Measurements from ENCODE around the gene SLC22A1.

GRCh38 chr6:160146454-160147145 lies 25.0 kb downstream of the SLC22A1 start:
- TF ChIP-seq POLR2A (IDR thresholded peaks at IDR 0.05; ENCODE audit: borderline replicate concordance, extremely low read depth, insufficient read depth, insufficient read length) = no peak
- TF ChIP-seq, protein P1, sequence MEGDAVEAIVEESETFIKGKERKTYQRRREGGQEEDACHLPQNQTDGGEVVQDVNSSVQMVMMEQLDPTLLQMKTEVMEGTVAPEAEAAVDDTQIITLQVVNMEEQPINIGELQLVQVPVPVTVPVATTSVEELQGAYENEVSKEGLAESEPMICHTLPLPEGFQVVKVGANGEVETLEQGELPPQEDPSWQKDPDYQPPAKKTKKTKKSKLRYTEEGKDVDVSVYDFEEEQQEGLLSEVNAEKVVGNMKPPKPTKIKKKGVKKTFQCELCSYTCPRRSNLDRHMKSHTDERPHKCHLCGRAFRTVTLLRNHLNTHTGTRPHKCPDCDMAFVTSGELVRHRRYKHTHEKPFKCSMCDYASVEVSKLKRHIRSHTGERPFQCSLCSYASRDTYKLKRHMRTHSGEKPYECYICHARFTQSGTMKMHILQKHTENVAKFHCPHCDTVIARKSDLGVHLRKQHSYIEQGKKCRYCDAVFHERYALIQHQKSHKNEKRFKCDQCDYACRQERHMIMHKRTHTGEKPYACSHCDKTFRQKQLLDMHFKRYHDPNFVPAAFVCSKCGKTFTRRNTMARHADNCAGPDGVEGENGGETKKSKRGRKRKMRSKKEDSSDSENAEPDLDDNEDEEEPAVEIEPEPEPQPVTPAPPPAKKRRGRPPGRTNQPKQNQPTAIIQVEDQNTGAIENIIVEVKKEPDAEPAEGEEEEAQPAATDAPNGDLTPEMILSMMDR (IDR thresholded peaks at IDR 0.05 in 2 of 3, conservative IDR thresholded peaks at IDR 0.05 in 1 of 3; ENCODE audit: borderline replicate concordance in 1 of 3, insufficient read depth in 1 of 3, low read depth in 2 of 3, low read length in 2 of 3) = no peak
- no peak for TF ChIP-seq CEBPB (IDR thresholded peaks at IDR 0.05; ENCODE audit: low read depth)
- TF ChIP-seq EZH2 (IDR thresholded peaks at IDR 0.05) = no peak
- TF ChIP-seq SRF (IDR thresholded peaks at IDR 0.05; ENCODE audit: low read depth) = no peak
- no peak for TF ChIP-seq POLR2AphosphoS5 (IDR thresholded peaks at IDR 0.05; ENCODE audit: low read depth, low read length)
- TF ChIP-seq, protein P2, sequence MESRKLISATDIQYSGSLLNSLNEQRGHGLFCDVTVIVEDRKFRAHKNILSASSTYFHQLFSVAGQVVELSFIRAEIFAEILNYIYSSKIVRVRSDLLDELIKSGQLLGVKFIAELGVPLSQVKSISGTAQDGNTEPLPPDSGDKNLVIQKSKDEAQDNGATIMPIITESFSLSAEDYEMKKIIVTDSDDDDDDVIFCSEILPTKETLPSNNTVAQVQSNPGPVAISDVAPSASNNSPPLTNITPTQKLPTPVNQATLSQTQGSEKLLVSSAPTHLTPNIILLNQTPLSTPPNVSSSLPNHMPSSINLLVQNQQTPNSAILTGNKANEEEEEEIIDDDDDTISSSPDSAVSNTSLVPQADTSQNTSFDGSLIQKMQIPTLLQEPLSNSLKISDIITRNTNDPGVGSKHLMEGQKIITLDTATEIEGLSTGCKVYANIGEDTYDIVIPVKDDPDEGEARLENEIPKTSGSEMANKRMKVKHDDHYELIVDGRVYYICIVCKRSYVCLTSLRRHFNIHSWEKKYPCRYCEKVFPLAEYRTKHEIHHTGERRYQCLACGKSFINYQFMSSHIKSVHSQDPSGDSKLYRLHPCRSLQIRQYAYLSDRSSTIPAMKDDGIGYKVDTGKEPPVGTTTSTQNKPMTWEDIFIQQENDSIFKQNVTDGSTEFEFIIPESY (IDR thresholded peaks at IDR 0.05; ENCODE audit: extremely low read depth, insufficient replicate concordance, low read length) = no peak
- TF ChIP-seq, protein P3, sequence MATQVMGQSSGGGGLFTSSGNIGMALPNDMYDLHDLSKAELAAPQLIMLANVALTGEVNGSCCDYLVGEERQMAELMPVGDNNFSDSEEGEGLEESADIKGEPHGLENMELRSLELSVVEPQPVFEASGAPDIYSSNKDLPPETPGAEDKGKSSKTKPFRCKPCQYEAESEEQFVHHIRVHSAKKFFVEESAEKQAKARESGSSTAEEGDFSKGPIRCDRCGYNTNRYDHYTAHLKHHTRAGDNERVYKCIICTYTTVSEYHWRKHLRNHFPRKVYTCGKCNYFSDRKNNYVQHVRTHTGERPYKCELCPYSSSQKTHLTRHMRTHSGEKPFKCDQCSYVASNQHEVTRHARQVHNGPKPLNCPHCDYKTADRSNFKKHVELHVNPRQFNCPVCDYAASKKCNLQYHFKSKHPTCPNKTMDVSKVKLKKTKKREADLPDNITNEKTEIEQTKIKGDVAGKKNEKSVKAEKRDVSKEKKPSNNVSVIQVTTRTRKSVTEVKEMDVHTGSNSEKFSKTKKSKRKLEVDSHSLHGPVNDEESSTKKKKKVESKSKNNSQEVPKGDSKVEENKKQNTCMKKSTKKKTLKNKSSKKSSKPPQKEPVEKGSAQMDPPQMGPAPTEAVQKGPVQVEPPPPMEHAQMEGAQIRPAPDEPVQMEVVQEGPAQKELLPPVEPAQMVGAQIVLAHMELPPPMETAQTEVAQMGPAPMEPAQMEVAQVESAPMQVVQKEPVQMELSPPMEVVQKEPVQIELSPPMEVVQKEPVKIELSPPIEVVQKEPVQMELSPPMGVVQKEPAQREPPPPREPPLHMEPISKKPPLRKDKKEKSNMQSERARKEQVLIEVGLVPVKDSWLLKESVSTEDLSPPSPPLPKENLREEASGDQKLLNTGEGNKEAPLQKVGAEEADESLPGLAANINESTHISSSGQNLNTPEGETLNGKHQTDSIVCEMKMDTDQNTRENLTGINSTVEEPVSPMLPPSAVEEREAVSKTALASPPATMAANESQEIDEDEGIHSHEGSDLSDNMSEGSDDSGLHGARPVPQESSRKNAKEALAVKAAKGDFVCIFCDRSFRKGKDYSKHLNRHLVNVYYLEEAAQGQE (IDR thresholded peaks at IDR 0.05; ENCODE audit: low read depth) = no peak
- no peak for TF ChIP-seq ZFX (IDR thresholded peaks at IDR 0.05)
- TF ChIP-seq, protein P4, sequence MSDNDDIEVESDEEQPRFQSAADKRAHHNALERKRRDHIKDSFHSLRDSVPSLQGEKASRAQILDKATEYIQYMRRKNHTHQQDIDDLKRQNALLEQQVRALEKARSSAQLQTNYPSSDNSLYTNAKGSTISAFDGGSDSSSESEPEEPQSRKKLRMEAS (IDR thresholded peaks at IDR 0.05) = no peak
- TF ChIP-seq RAD21 (IDR thresholded peaks at IDR 0.05; ENCODE audit: low read depth) = no peak
